SJSA1 (cell line): Measurements from ENCODE around the gene EXOC4. TPM values are rescaled to one million over a fixed set of nuclear protein-coding genes. Genes with fewer than 3 reads are reported as not detected.

Experiments used
- DNase-seq, 2 experiments: peaks; one replicate each; pipeline ENCODE4 v3.0.0-alpha.2; 2015 to 2020; ENCODE audit warnings: low spot score in 2 of 2, low read depth in 1 of 2
- H3K27ac ChIP-seq: fragments of 250-450 bp; sonication (Bioruptor Pico); 2 replicates; pipeline ENCODE4 v1.5.1; 2020; ENCODE audit warnings: mild to moderate bottlenecking, moderate library complexity
- H3K27me3 ChIP-seq: fragments of 250-450 bp; sonication (Bioruptor Pico); replicated peaks from 2 replicates; pipeline ENCODE4 v1.5.1; 2020; ENCODE audit warnings: mild to moderate bottlenecking, moderate library complexity
- H3K36me3 ChIP-seq: fragments of 250-450 bp; sonication (Bioruptor Pico); 2 replicates; pipeline ENCODE4 v1.5.1; 2020; ENCODE audit warnings: mild to moderate bottlenecking
- H3K4me1 ChIP-seq: fragments of 250-450 bp; sonication (Bioruptor Pico); replicated peaks from 2 replicates; pipeline ENCODE4 v1.6.1; 2021; ENCODE audit warnings: mild to moderate bottlenecking
- H3K4me3 ChIP-seq: fragments of 250-450 bp; sonication (Bioruptor Pico); 2 replicates; pipeline ENCODE4 v1.5.1; 2020; ENCODE audit warnings: mild to moderate bottlenecking
- H3K9me3 ChIP-seq: fragments of 250-450 bp; sonication (Bioruptor Pico); replicated peaks from 2 replicates; pipeline ENCODE4 v1.5.1; 2020; ENCODE audit warnings: mild to moderate bottlenecking
- total RNA-seq: library from RNA; depleted of rRNA; stranded (reverse); fragments of >200 nt; shearing (Covaris generic); gene quantifications from 2 replicates; pipeline ENCODE4 v1.2.3, GENCODE V29; 2014

EXOC4 gene
- total RNA-seq, 1 experiment from 2014 or later = 38.5 TPM

- Histone ChIP-seq H3K4me1 (no peaks in the 10 kb centered on the region), H3K36me3 (peaks cover 21% of the 10 kb centered on the region), H3K27me3 (no peaks in the 10 kb centered on the region), H3K9me3 (no peaks in the 10 kb centered on the region), H3K4me3 (no peak overlapping the region), H3K27ac (no peak overlapping the region)
- no peak for DNase-seq
Measured at GRCh38 chr7:133290041-133290440, 37.2 kb downstream of the EXOC4 start.

- no peaks in the 10 kb centered on the region for H3K9me3 ChIP-seq
- H3K27me3 ChIP-seq = no peaks in the 10 kb centered on the region
- no peaks in the 10 kb centered on the region for H3K4me1 ChIP-seq
- no peak overlapping the region for H3K27ac ChIP-seq
- DNase-seq = no peak
- H3K4me3 ChIP-seq = no peak overlapping the region
- peaks cover 26% of the 10 kb centered on the region for H3K36me3 ChIP-seq
Measured at GRCh38 chr7:133290676-133291333, 37.9 kb downstream of the EXOC4 start.

GRCh38 chr7:133292631-133293030 is 39.8 kb downstream of the EXOC4 start:
- Histone ChIP-seq H3K4me1 (no peaks in the 10 kb centered on the region), H3K27ac (no peak overlapping the region), H3K4me3 (no peak overlapping the region), H3K27me3 (no peaks in the 10 kb centered on the region), H3K36me3 (peaks cover 26% of the 10 kb centered on the region), H3K9me3 (no peaks in the 10 kb centered on the region)
- no peak for DNase-seq

- Histone ChIP-seq H3K36me3 (peaks cover 26% of the 10 kb centered on the region), H3K4me1 (no peaks in the 10 kb centered on the region), H3K27ac (no peak overlapping the region), H3K9me3 (no peaks in the 10 kb centered on the region), H3K27me3 (no peaks in the 10 kb centered on the region), H3K4me3 (no peak overlapping the region)
- DNase-seq = no peak
Measured at GRCh38 chr7:133293384-133294160, 40.7 kb downstream of the EXOC4 start.

- H3K4me3 ChIP-seq = no peak overlapping the region
- H3K27ac ChIP-seq = no peak overlapping the region
- no peaks in the 10 kb centered on the region for H3K27me3 ChIP-seq
- H3K4me1 ChIP-seq = no peaks in the 10 kb centered on the region
- no peak for DNase-seq
- no peaks in the 10 kb centered on the region for H3K9me3 ChIP-seq
- peaks cover 25% of the 10 kb centered on the region for H3K36me3 ChIP-seq
Measured at GRCh38 chr7:133294234-133294633, 41.4 kb downstream of the EXOC4 start.

GRCh38 chr7:133295484-133295883 is 42.6 kb downstream of the EXOC4 start:
- H3K27ac ChIP-seq = no peak overlapping the region
- H3K36me3 ChIP-seq = peaks cover 18% of the 10 kb centered on the region; the same call in 1 of the 2 replicates
- H3K4me1 ChIP-seq = no peaks in the 10 kb centered on the region
- H3K4me3 ChIP-seq = no peak overlapping the region
- DNase-seq = no peak
- no peaks in the 10 kb centered on the region for H3K27me3 ChIP-seq
- H3K9me3 ChIP-seq = no peaks in the 10 kb centered on the region

GRCh38 chr7:133297093-133297492 is 44.2 kb downstream of the EXOC4 start:
- no peaks in the 10 kb centered on the region for H3K27me3 ChIP-seq
- DNase-seq = no peak
- H3K4me1 ChIP-seq = no peaks in the 10 kb centered on the region
- no peaks in the 10 kb centered on the region for H3K9me3 ChIP-seq
- no peak overlapping the region for H3K27ac ChIP-seq
- peaks cover 8% of the 10 kb centered on the region; the same call in 1 of the 2 replicates for H3K36me3 ChIP-seq
- H3K4me3 ChIP-seq = no peak overlapping the region

- no peak for DNase-seq
- Histone ChIP-seq H3K9me3 (no peaks in the 10 kb centered on the region), H3K4me1 (no peaks in the 10 kb centered on the region), H3K4me3 (no peak overlapping the region), H3K27me3 (no peaks in the 10 kb centered on the region), H3K36me3 (peaks cover 5% of the 10 kb centered on the region; the same call in 1 of the 2 replicates), H3K27ac (no peak overlapping the region)
Measured at GRCh38 chr7:133298080-133298479, 45.2 kb downstream of the EXOC4 start.

- DNase-seq = no peak
- no peak overlapping the region for H3K4me3 ChIP-seq
- peaks cover 5% of the 10 kb centered on the region; the same call in 1 of the 2 replicates for H3K36me3 ChIP-seq
- H3K4me1 ChIP-seq = no peaks in the 10 kb centered on the region
- no peak overlapping the region for H3K27ac ChIP-seq
- no peaks in the 10 kb centered on the region for H3K27me3 ChIP-seq
- H3K9me3 ChIP-seq = no peaks in the 10 kb centered on the region
Measured at GRCh38 chr7:133299676-133300075, 46.8 kb downstream of the EXOC4 start.

- DNase-seq = no peak
- Histone ChIP-seq H3K27ac (no peak overlapping the region), H3K4me3 (no peak overlapping the region), H3K4me1 (no peaks in the 10 kb centered on the region), H3K9me3 (no peaks in the 10 kb centered on the region), H3K36me3 (peaks cover 4% of the 10 kb centered on the region; the same call in 1 of the 2 replicates), H3K27me3 (no peaks in the 10 kb centered on the region)
Measured at GRCh38 chr7:133300088-133300487, 47.2 kb downstream of the EXOC4 start.

GRCh38 chr7:133300811-133301210 is 47.9 kb downstream of the EXOC4 start:
- Histone ChIP-seq H3K36me3 (no peaks in the 10 kb centered on the region), H3K27ac (no peak overlapping the region), H3K4me1 (no peaks in the 10 kb centered on the region), H3K9me3 (no peaks in the 10 kb centered on the region), H3K4me3 (no peak overlapping the region), H3K27me3 (no peaks in the 10 kb centered on the region)
- no peak for DNase-seq

GRCh38 chr7:133301444-133301843 is 48.6 kb downstream of the EXOC4 start:
- H3K9me3 ChIP-seq = no peaks in the 10 kb centered on the region
- no peaks in the 10 kb centered on the region for H3K27me3 ChIP-seq
- peaks cover 3% of the 10 kb centered on the region; the same call in 1 of the 2 replicates for H3K36me3 ChIP-seq
- no peaks in the 10 kb centered on the region for H3K4me1 ChIP-seq
- H3K27ac ChIP-seq = no peak overlapping the region
- no peak overlapping the region for H3K4me3 ChIP-seq
- no peak for DNase-seq

GRCh38 chr7:133303372-133303771 is 50.5 kb downstream of the EXOC4 start:
- Histone ChIP-seq H3K4me3 (no peak overlapping the region), H3K4me1 (no peaks in the 10 kb centered on the region), H3K27me3 (no peaks in the 10 kb centered on the region), H3K27ac (no peak overlapping the region), H3K36me3 (peaks cover 16% of the 10 kb centered on the region), H3K9me3 (no peaks in the 10 kb centered on the region)
- DNase-seq = no peak

- Histone ChIP-seq H3K4me3 (no peak overlapping the region), H3K4me1 (no peaks in the 10 kb centered on the region), H3K9me3 (no peaks in the 10 kb centered on the region), H3K27me3 (no peaks in the 10 kb centered on the region), H3K27ac (no peak overlapping the region), H3K36me3 (peaks cover 22% of the 10 kb centered on the region)
- no peak for DNase-seq
Measured at GRCh38 chr7:133303931-133304330, 51.1 kb downstream of the EXOC4 start.
